Measurements from ENCODE around the gene SPACDR.

SPACDR gene

DNA sequence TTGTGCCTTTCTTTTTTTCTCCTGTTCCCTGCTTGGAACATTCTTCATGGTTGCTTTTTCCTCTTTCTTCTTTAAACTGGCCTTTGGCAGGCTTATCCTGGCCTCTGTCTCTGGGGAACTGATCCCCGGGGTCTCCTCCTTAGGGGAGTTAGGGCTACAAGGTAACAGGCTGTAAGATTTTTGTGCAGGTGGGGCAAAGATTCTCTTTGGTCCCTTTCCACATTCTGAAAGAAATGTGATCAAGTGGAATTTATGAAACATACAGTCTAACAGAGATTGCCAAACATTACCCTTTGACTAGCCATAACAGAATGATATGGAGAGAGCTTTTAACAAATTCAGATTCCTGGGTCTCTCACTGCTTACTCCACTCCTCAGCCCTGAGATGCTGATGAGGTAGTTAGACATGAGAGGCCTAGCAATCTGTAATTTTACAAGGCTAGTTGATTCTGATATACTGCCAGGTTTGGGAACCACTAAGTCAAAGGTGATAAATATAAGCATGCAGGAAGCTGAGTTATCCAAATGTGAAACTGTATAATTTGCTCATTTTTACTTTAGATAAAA lies 44.3 kb downstream of the SPACDR start:
- POLR2A ChIA-PET: interaction anchor here (0.8 to 2.7 kb wide), 2 partner anchors 9 to 15 kb away, joined by 3 to 13 read pairs; partner anchors contain the start of gene ZCWPW1
- CTCF ChIA-PET: interaction anchor here (0.7 kb wide), 2 partner anchors 12 to 153 kb away, joined by 3 read pairs; no protein-coding TSS in a partner anchor
- no peak for DNase-seq (ENCODE audit: extremely low spot score)
- TF ChIP-seq TARDBP (IDR thresholded peaks at IDR 0.05): no peak
- TF ChIP-seq FOXA1 (IDR thresholded peaks at IDR 0.05): no peak

DNA sequence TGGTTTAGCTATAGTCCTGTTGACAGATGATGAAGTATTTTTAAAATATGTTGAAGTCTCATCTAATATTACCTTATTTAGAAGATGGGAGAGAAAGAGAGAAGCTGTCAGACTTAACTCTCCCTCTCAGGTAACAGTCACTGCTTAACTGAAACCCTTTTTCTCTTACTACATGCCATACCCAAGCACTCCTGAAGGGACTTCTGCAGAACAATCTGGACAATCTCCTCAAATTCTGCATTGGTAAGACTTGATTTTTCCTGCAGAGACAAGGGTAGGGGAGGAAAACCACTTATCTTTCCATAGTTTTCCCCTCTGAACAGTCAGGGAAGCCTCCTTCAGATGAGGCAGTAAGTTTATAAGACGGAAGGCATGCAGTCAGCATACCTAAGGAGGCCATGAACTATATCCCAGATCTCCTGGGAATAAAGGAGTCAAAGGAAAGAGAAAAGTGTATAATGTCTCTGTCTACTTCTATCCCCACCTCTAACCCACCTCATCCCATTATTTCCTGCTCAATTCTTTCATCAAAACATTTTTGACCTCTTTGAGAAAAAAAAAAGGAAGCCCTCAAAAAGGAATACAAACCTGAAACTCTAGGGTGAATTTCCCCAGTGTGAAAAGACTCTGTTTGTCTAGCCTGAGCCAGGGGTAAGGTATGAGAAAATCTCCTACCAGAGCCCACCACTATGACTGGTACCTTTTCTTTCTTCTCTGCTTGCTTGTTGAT lies 45.0 kb downstream of the SPACDR start:
- POLR2A ChIA-PET: interaction anchor here (2.7 kb wide), 1 partner anchor 10 kb away, joined by 13 read pairs; the partner anchor contains the start of gene ZCWPW1
- no peak for DNase-seq (ENCODE audit: extremely low spot score)
- no peak for TF ChIP-seq NFRKB (IDR thresholded peaks at IDR 0.05)
- no peak for TF ChIP-seq HDGF (IDR thresholded peaks at IDR 0.05; ENCODE audit: borderline replicate concordance)
- no peak for TF ChIP-seq LEF1 (IDR thresholded peaks at IDR 0.05; ENCODE audit: borderline replicate concordance)
- TF ChIP-seq BHLHE40 (IDR thresholded peaks at IDR 0.05; ENCODE audit: borderline replicate concordance): no peak
- TF ChIP-seq SP1 (IDR thresholded peaks at IDR 0.05): no peak
- TF ChIP-seq FOXK2 (IDR thresholded peaks at IDR 0.05): no peak
- TF ChIP-seq, protein P1, sequence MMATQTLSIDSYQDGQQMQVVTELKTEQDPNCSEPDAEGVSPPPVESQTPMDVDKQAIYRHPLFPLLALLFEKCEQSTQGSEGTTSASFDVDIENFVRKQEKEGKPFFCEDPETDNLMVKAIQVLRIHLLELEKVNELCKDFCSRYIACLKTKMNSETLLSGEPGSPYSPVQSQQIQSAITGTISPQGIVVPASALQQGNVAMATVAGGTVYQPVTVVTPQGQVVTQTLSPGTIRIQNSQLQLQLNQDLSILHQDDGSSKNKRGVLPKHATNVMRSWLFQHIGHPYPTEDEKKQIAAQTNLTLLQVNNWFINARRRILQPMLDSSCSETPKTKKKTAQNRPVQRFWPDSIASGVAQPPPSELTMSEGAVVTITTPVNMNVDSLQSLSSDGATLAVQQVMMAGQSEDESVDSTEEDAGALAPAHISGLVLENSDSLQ (IDR thresholded peaks at IDR 0.05): no peak
- no peak for TF ChIP-seq FOXM1 (IDR thresholded peaks at IDR 0.05; ENCODE audit: borderline replicate concordance)
- no peak for TF ChIP-seq ARNT (IDR thresholded peaks at IDR 0.05)
- TF ChIP-seq FOXA1 (IDR thresholded peaks at IDR 0.05): no peak
- CTCF ChIA-PET: no interaction called here

DNA sequence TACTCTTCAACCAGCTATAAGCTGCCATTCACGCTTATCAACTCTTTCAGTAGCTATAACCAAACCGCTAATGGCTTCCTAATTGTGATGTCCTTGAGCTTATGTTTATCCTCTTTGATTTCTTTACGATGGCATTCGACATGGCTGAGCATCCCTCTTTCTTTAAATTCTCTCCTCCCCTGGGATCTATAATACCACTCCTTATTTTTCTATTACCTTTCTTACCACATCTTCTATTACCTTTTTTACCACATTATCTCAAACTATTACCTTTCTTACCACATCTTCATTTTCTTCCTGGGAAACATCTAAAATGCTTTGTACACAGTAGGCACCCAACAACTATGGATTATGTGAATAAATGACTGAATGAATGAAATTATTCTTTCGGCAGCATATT lies 48.6 kb downstream of the SPACDR start:
- TF ChIP-seq LEF1 (IDR thresholded peaks at IDR 0.05; ENCODE audit: borderline replicate concordance): no peak
- TF ChIP-seq ELF4 (IDR thresholded peaks at IDR 0.05): no peak
- TF ChIP-seq L3MBTL2 (conservative IDR thresholded peaks at IDR 0.05): no peak
- TF ChIP-seq FOXM1 (IDR thresholded peaks at IDR 0.05; ENCODE audit: borderline replicate concordance): no peak
- no peak for TF ChIP-seq ZNF384 (IDR thresholded peaks at IDR 0.05)
- TF ChIP-seq ARNT (IDR thresholded peaks at IDR 0.05): no peak
- TF ChIP-seq FOXK2 (IDR thresholded peaks at IDR 0.05): no peak
- TF ChIP-seq FOXA1 (IDR thresholded peaks at IDR 0.05): no peak
- no peak for TF ChIP-seq BHLHE40 (IDR thresholded peaks at IDR 0.05; ENCODE audit: borderline replicate concordance)
- TF ChIP-seq TARDBP (IDR thresholded peaks at IDR 0.05): no peak
- no peak for TF ChIP-seq SUZ12 (IDR thresholded peaks at IDR 0.05)
- no peak for TF ChIP-seq CTBP1 (IDR thresholded peaks at IDR 0.05; ENCODE audit: borderline replicate concordance)
- TF ChIP-seq HDGF (IDR thresholded peaks at IDR 0.05; ENCODE audit: borderline replicate concordance): no peak
- TF ChIP-seq, protein P1 (IDR thresholded peaks at IDR 0.05): no peak
- TF ChIP-seq NFRKB (IDR thresholded peaks at IDR 0.05): no peak
- ChIA-PET POLR2A (interaction anchor here (2.3 kb wide), 1 partner anchor 13 kb away, joined by 13 read pairs; the partner anchor contains the start of gene ZCWPW1), CTCF (interaction anchor here (0.6 to 1.0 kb wide), 2 partner anchors 8 to 21 kb away, joined by 3 to 4 read pairs; no protein-coding TSS in a partner anchor)
- DNase-seq (ENCODE audit: extremely low spot score): no peak

DNA sequence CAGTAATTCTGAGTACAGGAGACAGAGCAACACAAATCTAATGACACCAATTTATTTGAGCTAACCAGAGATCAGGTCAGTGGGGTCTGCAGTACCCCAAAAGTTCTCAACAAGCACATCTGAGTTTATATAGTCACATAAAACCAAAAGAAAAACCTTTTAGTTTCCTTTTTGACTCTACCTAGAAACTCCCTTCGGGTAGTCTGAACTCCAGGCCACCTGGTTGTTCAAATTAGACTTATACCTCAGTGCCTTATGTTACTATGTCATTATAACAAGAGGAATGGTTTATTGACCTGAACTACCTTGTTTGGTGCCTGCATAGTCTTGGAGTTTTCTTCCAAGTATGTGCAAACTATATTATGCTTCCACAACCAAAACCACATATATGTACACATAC lies 50.2 kb downstream of the SPACDR start:
- TF ChIP-seq TARDBP (IDR thresholded peaks at IDR 0.05) (no peak), FOXK2 (IDR thresholded peaks at IDR 0.05) (no peak), FOXA1 (IDR thresholded peaks at IDR 0.05) (no peak), LEF1 (IDR thresholded peaks at IDR 0.05; ENCODE audit: borderline replicate concordance) (no peak), ELF4 (IDR thresholded peaks at IDR 0.05) (no peak), ARNT (IDR thresholded peaks at IDR 0.05) (no peak), SUZ12 (IDR thresholded peaks at IDR 0.05) (no peak)
- CTCF ChIA-PET: no interaction called here
- POLR2A ChIA-PET: no interaction called here
- no peak for DNase-seq (ENCODE audit: extremely low spot score)

DNA sequence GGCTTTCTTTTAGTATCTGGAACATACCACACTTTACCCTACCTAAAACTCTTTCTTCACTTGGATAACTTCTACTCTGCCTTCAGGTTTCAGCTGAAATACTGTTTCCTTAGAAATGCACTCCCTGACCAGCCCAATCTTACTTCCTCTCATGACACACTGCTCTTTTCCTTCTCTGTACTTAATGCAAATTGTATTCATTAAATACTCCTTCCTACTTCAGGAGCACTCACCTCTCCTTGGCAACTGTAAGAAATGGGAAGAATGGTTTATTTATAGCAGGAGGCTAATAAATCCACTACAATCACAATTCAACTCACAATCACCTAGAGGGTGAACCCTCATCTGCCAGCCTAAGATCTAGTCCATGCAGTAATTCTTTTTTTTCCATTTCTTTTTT lies 50.7 kb downstream of the SPACDR start:
- no peak for TF ChIP-seq ELF4 (IDR thresholded peaks at IDR 0.05)
- no peak for TF ChIP-seq SP1 (IDR thresholded peaks at IDR 0.05)
- TF ChIP-seq FOXA1 (IDR thresholded peaks at IDR 0.05): no peak
- TF ChIP-seq, protein P1 (IDR thresholded peaks at IDR 0.05): no peak
- TF ChIP-seq CTBP1 (IDR thresholded peaks at IDR 0.05; ENCODE audit: borderline replicate concordance): no peak
- TF ChIP-seq NFRKB (IDR thresholded peaks at IDR 0.05): no peak
- no peak for TF ChIP-seq SUZ12 (IDR thresholded peaks at IDR 0.05)
- no peak for TF ChIP-seq TARDBP (IDR thresholded peaks at IDR 0.05)
- TF ChIP-seq ARNT (IDR thresholded peaks at IDR 0.05): no peak
- TF ChIP-seq FOXK2 (IDR thresholded peaks at IDR 0.05): no peak
- TF ChIP-seq BHLHE40 (IDR thresholded peaks at IDR 0.05; ENCODE audit: borderline replicate concordance): no peak
- TF ChIP-seq L3MBTL2 (conservative IDR thresholded peaks at IDR 0.05): no peak
- TF ChIP-seq LEF1 (IDR thresholded peaks at IDR 0.05; ENCODE audit: borderline replicate concordance): no peak
- no peak for TF ChIP-seq HDGF (IDR thresholded peaks at IDR 0.05; ENCODE audit: borderline replicate concordance)
- TF ChIP-seq FOXM1 (IDR thresholded peaks at IDR 0.05; ENCODE audit: borderline replicate concordance): no peak
- POLR2A ChIA-PET: no interaction called here
- CTCF ChIA-PET: no interaction called here
- DNase-seq (ENCODE audit: extremely low spot score): no peak

DNA sequence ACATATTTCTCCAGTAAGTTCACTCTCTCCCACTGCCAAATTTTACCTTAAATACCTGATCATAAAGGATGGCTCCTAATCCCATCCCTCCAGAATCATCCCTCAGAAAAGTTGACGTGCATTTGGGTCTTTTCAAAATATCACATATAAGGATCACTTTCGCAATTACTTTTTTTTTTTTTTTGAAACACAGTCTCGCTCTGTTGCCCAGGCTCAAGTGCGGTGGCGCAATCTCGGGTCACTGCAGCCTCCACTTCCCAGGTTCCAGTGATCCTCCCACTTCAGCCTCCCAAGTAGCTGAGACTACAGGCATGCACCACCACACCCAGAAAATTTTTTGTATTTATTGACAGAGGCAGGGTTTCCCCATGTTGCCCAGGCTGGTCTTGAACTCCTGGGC lies 53.0 kb downstream of the SPACDR start:
- TF ChIP-seq ARNT (IDR thresholded peaks at IDR 0.05) (no peak), LEF1 (IDR thresholded peaks at IDR 0.05; ENCODE audit: borderline replicate concordance) (no peak), ZNF384 (IDR thresholded peaks at IDR 0.05) (no peak), BHLHE40 (IDR thresholded peaks at IDR 0.05; ENCODE audit: borderline replicate concordance) (no peak), TARDBP (IDR thresholded peaks at IDR 0.05) (no peak), L3MBTL2 (conservative IDR thresholded peaks at IDR 0.05) (no peak), CTBP1 (IDR thresholded peaks at IDR 0.05; ENCODE audit: borderline replicate concordance) (no peak), ELF4 (IDR thresholded peaks at IDR 0.05) (no peak), SP1 (IDR thresholded peaks at IDR 0.05) (no peak), SUZ12 (IDR thresholded peaks at IDR 0.05) (no peak), FOXK2 (IDR thresholded peaks at IDR 0.05) (no peak), FOXM1 (IDR thresholded peaks at IDR 0.05; ENCODE audit: borderline replicate concordance) (no peak), HDGF (IDR thresholded peaks at IDR 0.05; ENCODE audit: borderline replicate concordance) (no peak)
- CTCF ChIA-PET: interaction anchor here (0.8 kb wide), 1 partner anchor 279 kb away, joined by 3 read pairs; no protein-coding TSS in a partner anchor

More for the DNA sequence above, 53.0 kb downstream of the SPACDR start:
- POLR2A ChIA-PET: no interaction called here
- no peak for DNase-seq (ENCODE audit: extremely low spot score)

Measured in HEK293T (cell line).